ENCODE measurements around the gene MAP1B. TPM values are rescaled to one million over a fixed set of nuclear protein-coding genes. Genes with fewer than 3 reads are reported as not detected.

Gene MAP1B
- total and polyA plus RNA-seq, 2 of the 4 experiments (the other 2 are of a cell fraction) = 41.1 to 183 TPM

GRCh38 chr5:72121052-72121779, 13.9 kb downstream of the MAP1B start:
- Histone ChIP-seq H2AK5ac (ENCODE audit: low read depth, low read length) (no peak overlapping the region), H2BK5ac (ENCODE audit: low read depth, low read length, poor library complexity, severe bottlenecking) (no peak overlapping the region), H3K4me2 (ENCODE audit: low read depth, low read length) (no peak overlapping the region), H3K4ac (ENCODE audit: low read depth, low read length) (no peak overlapping the region), H3K9ac (ENCODE audit: low read depth, low read length) (no peak overlapping the region), H3K27ac (ENCODE audit: insufficient read depth, low read length) (no peak overlapping the region), H3K4me3 (ENCODE audit: insufficient read depth, low read depth, low read length) (no peak overlapping the region), H3K4me1 (ENCODE audit: control insufficient read depth, insufficient read depth, low read length) (peaks cover 24% of the 10 kb centered on the region), H4K8ac (ENCODE audit: low read depth in 2 of 2, low read length in 2 of 2) (peak overlapping the region in 1 of 2 experiments; percentile 17; a peak in 1 of 4 replicates), H3K18ac (ENCODE audit: low read depth, low read length) (no peak overlapping the region), H3K23ac (ENCODE audit: low read depth, low read length) (0 out of 2 replicates have a peak overlapping the region, but pooled peaks have one; percentile 33), H2AFZ (replicated peaks; ENCODE audit: low read length, poor library complexity) (no peak overlapping the region), H3K9me3 (ENCODE audit: control insufficient read depth, insufficient read depth, low read length) (peaks cover 3% of the 10 kb centered on the region), H4K20me1 (ENCODE audit: insufficient read depth, low read length) (peaks cover 50% of the 10 kb centered on the region), H3K14ac (replicated peaks; ENCODE audit: low read depth, low read length) (no peak overlapping the region), H2BK15ac (ENCODE audit: low read depth, low read length) (no peak overlapping the region), H2BK20ac (ENCODE audit: low read depth, low read length) (no peak overlapping the region), H3K36me3 (ENCODE audit: control insufficient read depth, insufficient read depth, low read length) (peaks cover 22% of the 10 kb centered on the region), H3K27me3 (ENCODE audit: control insufficient read depth, insufficient read depth, low read length) (no peaks in the 10 kb centered on the region), H3K9me1 (ENCODE audit: insufficient read depth, low read length) (peaks cover 29% of the 10 kb centered on the region), H3K79me1 (ENCODE audit: low read depth in 1 of 2, low read length in 2 of 2) (peaks cover 49 to 76% of the 10 kb centered on the region in 2 experiments), H4K5ac (ENCODE audit: low read depth, low read length) (no peak overlapping the region), H4K91ac (ENCODE audit: insufficient read depth, low read depth, low read length) (no peak overlapping the region), H3K56ac (ENCODE audit: extremely low read depth, insufficient read depth, low read length) (no peak overlapping the region), H2AK9ac (replicated peaks; ENCODE audit: low read depth, low read length, poor library complexity) (no peak overlapping the region), H2BK120ac (ENCODE audit: low read depth, low read length) (no peak overlapping the region)
- in situ Hi-C loops (cut with MboI; ENCODE audit: low sequenced_read_pairs) = no loop called here
- ChIA-PET CTCF (no interaction called here), POLR2A (ENCODE audit: unreplicated experiment) (no interaction called here)
- TF ChIP-seq CEBPB (IDR thresholded peaks at IDR 0.05; ENCODE audit: low read depth, low read length) (no peak), MAFK (IDR thresholded peaks at IDR 0.05; ENCODE audit: low read depth, low read length) (no peak), CHD1 (IDR thresholded peaks at IDR 0.05; ENCODE audit: low read depth, low read length) (no peak), MXI1 (IDR thresholded peaks at IDR 0.05; ENCODE audit: borderline replicate concordance, low read depth, low read length) (no peak), POLR2A (IDR thresholded peaks at IDR 0.05; ENCODE audit: low read depth, low read length) (no peak), RCOR1 (IDR thresholded peaks at IDR 0.05; ENCODE audit: insufficient replicate concordance, low read length) (no peak), RFX5 (IDR thresholded peaks at IDR 0.05; ENCODE audit: low read depth, low read length) (no peak), USF2 (IDR thresholded peaks at IDR 0.05; ENCODE audit: low read depth, low read length) (no peak), NFE2L2 (IDR thresholded peaks at IDR 0.05; ENCODE audit: low read depth, low read length) (no peak), CTCF (conservative IDR thresholded peaks at IDR 0.05; ENCODE audit: low read depth, low read length) (no peak), ELK1 (IDR thresholded peaks at IDR 0.05; ENCODE audit: borderline replicate concordance, low read depth, low read length) (no peak), BHLHE40 (IDR thresholded peaks at IDR 0.05; ENCODE audit: low read depth, low read length) (no peak), MAZ (IDR thresholded peaks at IDR 0.05; ENCODE audit: borderline replicate concordance, low read depth, low read length) (no peak), SMC3 (IDR thresholded peaks at IDR 0.05; ENCODE audit: low read depth, low read length) (no peak), RAD21 (IDR thresholded peaks at IDR 0.05; ENCODE audit: low read length) (no peak), FOS (IDR thresholded peaks at IDR 0.05; ENCODE audit: low read depth, low read length) (no peak)
- WGBS, 2 experiments (ENCODE audit: extremely low coverage in 2 of 2, insufficient read length in 1 of 2) = no CpG with 5 or more reads among the region's 12 CpGs
- intact Hi-C loops (cut with micrococcal nuclease) = no loop called here
- dilution Hi-C loops (cut with HindIII; ENCODE audit: low sequenced_read_pairs, unreplicated experiment) = no loop called here
- no peak for DNase-seq
- BruUV-seq (replicated peaks) = no TSS peak
- no peak for ATAC-seq (ENCODE audit: low read depth)
